ENCODE measurements around the gene ST8SIA1. TPM values are rescaled to one million over a fixed set of nuclear protein-coding genes. Genes with fewer than 3 reads are reported as not detected.
A peak's percentile ranks its signal among the peaks of the same experiment; 100 is the strongest.

ST8SIA1 gene
- total RNA-seq, 1 experiment from 2014 or later = not detected

- CTCF ChIA-PET = no interaction called here
- H3K9me2 ChIP-seq (replicated peaks; ENCODE audit: low read length) = no peaks in the 10 kb centered on the region
- no TSS peak for BruUV-seq (replicated peaks)
- H3K9me3 ChIP-seq (ENCODE audit: low read length) = no peaks in the 10 kb centered on the region
- H4K20me1 ChIP-seq (ENCODE audit: low read length) = no peaks in the 10 kb centered on the region
- H3K79me2 ChIP-seq (ENCODE audit: low read length) = no peaks in the 10 kb centered on the region
- no peaks in the 10 kb centered on the region for H3K36me3 ChIP-seq (ENCODE audit: low read depth, low read length)
- intact Hi-C loops (cut with micrococcal nuclease) = no loop called here
- POLR2A ChIA-PET (ENCODE audit: unreplicated experiment) = no interaction called here
- H3K4me3 ChIP-seq (ENCODE audit: low read length) = no peak overlapping the region
- peak overlapping the region; percentile 76 for H3K27ac ChIP-seq (ENCODE audit: low read length)
- peak overlapping the region; percentile 46 for H3K9ac ChIP-seq (ENCODE audit: low read length)
- peak overlapping the region; percentile 52; the same call in 1 of the 2 replicates for H3K4me2 ChIP-seq (ENCODE audit: low read length)
- no peak for TF ChIP-seq EZH2phosphoT487 (IDR thresholded peaks at IDR 0.05; ENCODE audit: borderline replicate concordance, low read length)
- no peak for TF ChIP-seq CTCF (conservative IDR thresholded peaks at IDR 0.05; ENCODE audit: low read depth, low read length)
- TF ChIP-seq EZH2 (IDR thresholded peaks at IDR 0.05; ENCODE audit: low read length, unreplicated experiment) = no peak
- H3K27me3 ChIP-seq (ENCODE audit: low read length) = no peaks in the 10 kb centered on the region
- H2AFZ ChIP-seq (ENCODE audit: low read length) = no peak overlapping the region
- no peaks in the 10 kb centered on the region for H3F3A ChIP-seq (ENCODE audit: low read length, unreplicated experiment)
- H3K4me1 ChIP-seq (ENCODE audit: insufficient read depth, low read length) = peaks cover 25% of the 10 kb centered on the region
- peak; percentile 20 for DNase-seq
- ATAC-seq = no peak
Observed at GRCh38 chr12:22313286-22313962, 21.1 kb downstream of the ST8SIA1 start.

GRCh38 chr12:22312336-22312735 lies 22.2 kb downstream of the ST8SIA1 start:
- Histone ChIP-seq H3K27me3 (ENCODE audit: low read length) (no peaks in the 10 kb centered on the region), H2AFZ (ENCODE audit: low read length) (no peak overlapping the region), H3K9me3 (ENCODE audit: low read length) (no peaks in the 10 kb centered on the region), H3K27ac (ENCODE audit: low read length) (peak overlapping the region; percentile 76), H3F3A (ENCODE audit: low read length, unreplicated experiment) (no peaks in the 10 kb centered on the region), H3K79me2 (ENCODE audit: low read length) (no peaks in the 10 kb centered on the region), H3K4me2 (ENCODE audit: low read length) (peak overlapping the region; percentile 52; the same call in 1 of the 2 replicates), H3K4me3 (ENCODE audit: low read length) (no peak overlapping the region), H3K4me1 (ENCODE audit: insufficient read depth, low read length) (peaks cover 25% of the 10 kb centered on the region), H4K20me1 (ENCODE audit: low read length) (no peaks in the 10 kb centered on the region), H3K9me2 (replicated peaks; ENCODE audit: low read length) (no peaks in the 10 kb centered on the region), H3K9ac (ENCODE audit: low read length) (peak overlapping the region; percentile 20; the same call in 1 of the 2 replicates), H3K36me3 (ENCODE audit: low read depth, low read length) (no peaks in the 10 kb centered on the region)
- POLR2A ChIA-PET (ENCODE audit: unreplicated experiment) = no interaction called here
- BruUV-seq (replicated peaks) = no TSS peak
- TF ChIP-seq EZH2 (IDR thresholded peaks at IDR 0.05; ENCODE audit: low read length, unreplicated experiment) (no peak), EZH2phosphoT487 (IDR thresholded peaks at IDR 0.05; ENCODE audit: borderline replicate concordance, low read length) (no peak), CTCF (conservative IDR thresholded peaks at IDR 0.05; ENCODE audit: low read depth, low read length) (no peak)
- peak; percentile 85 for DNase-seq
- peak; percentile 76 for ATAC-seq
- CTCF ChIA-PET = no interaction called here
- intact Hi-C loops (cut with micrococcal nuclease) = no loop called here

GRCh38 chr12:22310709-22311108 lies 23.8 kb downstream of the ST8SIA1 start:
- H3K36me3 ChIP-seq (ENCODE audit: low read depth, low read length) = no peaks in the 10 kb centered on the region
- H3K4me1 ChIP-seq (ENCODE audit: insufficient read depth, low read length) = peaks cover 25% of the 10 kb centered on the region
- no peaks in the 10 kb centered on the region for H3K79me2 ChIP-seq (ENCODE audit: low read length)
- no peak overlapping the region for H3K9ac ChIP-seq (ENCODE audit: low read length)
- H3K4me3 ChIP-seq (ENCODE audit: low read length) = no peak overlapping the region
- no peaks in the 10 kb centered on the region for H3K9me3 ChIP-seq (ENCODE audit: low read length)
- H3F3A ChIP-seq (ENCODE audit: low read length, unreplicated experiment) = no peaks in the 10 kb centered on the region
- H3K4me2 ChIP-seq (ENCODE audit: low read length) = no peak overlapping the region
- DNase-seq (no peak), ATAC-seq (no peak)
- ChIA-PET CTCF (no interaction called here), POLR2A (ENCODE audit: unreplicated experiment) (no interaction called here)
- no peaks in the 10 kb centered on the region for H3K9me2 ChIP-seq (replicated peaks; ENCODE audit: low read length)
- TF ChIP-seq CTCF (conservative IDR thresholded peaks at IDR 0.05; ENCODE audit: low read depth, low read length) (no peak), EZH2phosphoT487 (IDR thresholded peaks at IDR 0.05; ENCODE audit: borderline replicate concordance, low read length) (no peak)
- no peaks in the 10 kb centered on the region for H4K20me1 ChIP-seq (ENCODE audit: low read length)
- intact Hi-C loops (cut with micrococcal nuclease) = no loop called here
- no peak overlapping the region for H2AFZ ChIP-seq (ENCODE audit: low read length)
- BruUV-seq (replicated peaks) = no TSS peak
- H3K27ac ChIP-seq (ENCODE audit: low read length) = no peak overlapping the region
- H3K27me3 ChIP-seq (ENCODE audit: low read length) = no peaks in the 10 kb centered on the region

Data from PC-3 (cell line).